Measurements from ENCODE around the gene RFX8.
"Not testable (repeated sequence)": the region's sequence is repeated elsewhere in the genome, so short reads cannot be mapped to it uniquely, and the experiment has no call there.

RFX8 gene

DNA sequence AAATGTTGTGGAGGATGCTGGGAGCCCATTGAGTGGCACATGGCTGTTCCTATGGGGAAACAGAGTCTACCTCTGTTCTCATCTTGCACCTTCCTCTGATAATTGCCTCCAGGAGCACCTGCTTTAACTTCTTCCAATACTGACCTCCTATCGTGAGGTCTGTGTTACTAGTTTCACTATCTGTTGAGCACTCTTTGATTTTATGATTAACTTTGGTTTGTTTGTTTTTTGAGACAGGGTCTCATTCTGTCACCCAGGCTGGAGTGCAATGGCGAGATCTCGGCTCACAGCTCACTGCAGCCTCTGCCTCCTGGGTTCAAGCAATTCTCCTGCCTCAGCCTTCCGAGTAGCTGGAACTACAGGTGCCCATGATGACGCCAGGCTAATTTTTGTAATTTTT, 12.1 kb upstream of the RFX8 start:
- in situ Hi-C loops (cut with HindIII; ENCODE audit: low sequenced_read_pairs), result no loop called here

GRCh38 chr2:101486258-101486701, 11.4 kb upstream of the RFX8 start:
- in situ Hi-C loops (cut with HindIII; ENCODE audit: low sequenced_read_pairs), result no loop called here

DNA sequence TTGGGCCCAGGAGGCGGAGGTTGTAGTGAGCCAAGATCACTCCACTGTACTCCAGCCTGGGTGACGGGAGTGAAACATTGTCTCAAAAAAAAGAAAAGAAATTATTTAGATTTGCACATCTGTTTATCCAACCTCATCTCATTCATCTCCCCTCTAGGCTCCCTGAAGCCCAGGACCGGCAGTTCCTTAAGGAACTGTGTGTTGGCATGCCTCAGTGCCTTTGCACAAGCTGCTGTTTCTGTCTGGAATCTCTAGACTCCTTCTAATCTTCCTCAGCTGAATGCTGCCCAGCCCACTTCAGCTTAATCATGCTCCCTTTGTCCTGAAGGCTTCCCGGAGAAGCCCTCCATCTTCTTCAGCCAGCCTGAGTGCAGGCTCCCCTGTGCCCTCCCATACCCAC, 10.9 kb upstream of the RFX8 start:
- in situ Hi-C loops (cut with HindIII; ENCODE audit: low sequenced_read_pairs), result no loop called here

DNA sequence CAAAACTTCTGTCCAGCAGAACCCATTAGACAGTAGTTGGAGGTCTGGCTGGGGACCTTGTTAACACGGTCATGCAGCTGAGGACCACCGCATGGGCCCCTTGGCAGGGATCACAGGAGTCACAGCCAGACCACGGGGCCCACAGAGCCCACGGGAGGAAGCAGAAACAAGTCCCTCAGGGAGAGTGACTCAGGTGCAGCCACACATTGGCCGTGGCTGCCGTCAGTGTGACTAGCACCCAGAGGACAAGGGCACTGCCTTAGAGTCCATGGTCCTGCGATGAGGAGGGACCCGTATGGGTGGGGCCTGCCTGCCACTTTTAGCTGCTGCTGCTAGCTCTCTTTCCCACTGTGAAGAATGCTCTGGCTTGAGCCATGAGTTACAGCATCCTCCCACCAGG, 5.9 kb upstream of the RFX8 start:
- in situ Hi-C loops (cut with HindIII; ENCODE audit: low sequenced_read_pairs), result no loop called here

DNA sequence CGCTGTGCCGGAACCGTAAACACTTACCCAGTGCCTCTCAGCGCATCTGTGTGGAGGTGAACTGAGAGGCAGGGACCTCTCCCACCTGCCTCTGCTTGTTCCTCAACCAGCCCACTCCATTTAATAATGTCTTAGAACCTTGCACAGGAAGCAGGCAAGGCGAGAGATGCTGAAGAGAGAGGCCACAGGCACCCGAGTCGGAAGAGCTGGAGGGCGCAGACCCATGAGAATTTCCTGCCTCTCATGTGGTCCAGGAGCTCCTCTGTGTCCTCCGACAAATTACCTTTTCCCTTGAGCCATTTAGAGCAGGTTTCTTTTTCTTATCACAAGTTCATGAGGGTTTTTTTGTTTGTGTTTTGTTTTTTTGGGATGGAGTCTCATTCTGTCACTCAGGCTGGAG, 4.9 kb upstream of the RFX8 start:
- in situ Hi-C loops (cut with HindIII; ENCODE audit: low sequenced_read_pairs), result no loop called here

DNA sequence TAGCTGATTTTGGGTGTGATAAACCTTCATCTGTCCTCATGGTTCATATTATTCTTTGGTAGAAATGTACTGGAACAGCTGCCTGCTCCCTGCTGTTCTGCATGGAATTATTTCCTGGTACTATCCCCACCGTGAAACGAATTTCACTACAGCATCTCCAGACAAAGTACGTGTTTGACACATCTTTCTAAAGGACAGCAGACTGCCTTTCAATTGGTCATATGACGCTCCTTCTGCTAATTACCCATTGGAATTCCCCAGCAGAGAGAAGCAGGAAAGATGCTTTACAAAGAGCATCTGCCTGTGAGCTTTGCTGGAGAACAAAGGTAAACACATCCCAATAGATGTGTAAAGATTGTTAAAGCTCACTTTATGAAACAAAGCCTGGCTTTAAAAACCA, 4.4 kb upstream of the RFX8 start:
- in situ Hi-C loops (cut with HindIII; ENCODE audit: low sequenced_read_pairs), result no loop called here

GRCh38 chr2:101478181-101479001, 3.5 kb upstream of the RFX8 start:
- in situ Hi-C loops (cut with HindIII; ENCODE audit: low sequenced_read_pairs), result no loop called here

DNA sequence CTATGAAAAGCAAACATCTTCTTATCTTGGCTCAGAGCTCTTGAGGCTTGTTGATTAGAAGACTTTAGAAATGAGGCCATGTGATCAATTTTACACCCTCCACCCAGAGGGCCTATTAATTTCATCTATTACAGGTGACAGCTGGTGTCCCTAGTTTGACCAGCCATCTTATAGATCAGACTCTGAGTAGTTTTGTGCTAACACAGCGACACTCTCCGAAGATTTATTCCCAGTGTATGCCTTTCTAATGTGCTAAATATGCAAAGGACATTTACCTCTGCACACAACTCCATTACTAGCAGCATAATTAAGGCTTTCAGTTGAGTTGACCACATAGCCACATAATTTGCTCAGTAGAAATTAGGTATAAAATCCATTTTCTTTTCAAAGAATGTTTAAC, 2.6 kb upstream of the RFX8 start:
- in situ Hi-C loops (cut with HindIII; ENCODE audit: low sequenced_read_pairs), result no loop called here

GRCh38 chr2:101476605-101477208, 1.8 kb upstream of the RFX8 start:
- in situ Hi-C loops (cut with HindIII; ENCODE audit: low sequenced_read_pairs), result no loop called here

GRCh38 chr2:101473911-101474701, 806 bp downstream of the RFX8 start:
- in situ Hi-C loops (cut with HindIII; ENCODE audit: low sequenced_read_pairs), result no loop called here

GRCh38 chr2:101473591-101473910, 1.4 kb downstream of the RFX8 start:
- in situ Hi-C loops (cut with HindIII; ENCODE audit: low sequenced_read_pairs), result no loop called here

GRCh38 chr2:101469863-101470262, 5.0 kb downstream of the RFX8 start:
- in situ Hi-C loops (cut with HindIII; ENCODE audit: low sequenced_read_pairs), result no loop called here

DNA sequence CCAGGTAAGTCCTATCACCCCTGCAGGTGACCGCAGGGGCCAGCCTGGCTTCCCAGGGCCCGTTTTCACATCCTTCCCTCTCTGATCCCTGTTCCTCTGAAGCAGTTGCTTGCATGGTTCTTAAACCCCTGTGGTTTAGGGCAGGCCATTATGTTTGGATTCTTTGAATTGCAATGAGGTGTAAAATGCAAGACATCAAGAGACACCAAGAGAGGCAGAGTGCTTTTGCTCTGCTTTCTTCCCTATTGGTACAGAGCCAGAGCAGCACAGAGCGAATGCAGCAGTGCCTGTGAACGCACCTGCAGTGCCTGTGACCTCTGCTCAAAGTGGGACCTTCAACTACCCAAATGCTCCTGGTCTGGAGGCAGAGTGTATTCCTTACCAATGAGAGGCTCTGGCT, 7.6 kb downstream of the RFX8 start:
- in situ Hi-C loops (cut with HindIII; ENCODE audit: low sequenced_read_pairs), result no loop called here

DNA sequence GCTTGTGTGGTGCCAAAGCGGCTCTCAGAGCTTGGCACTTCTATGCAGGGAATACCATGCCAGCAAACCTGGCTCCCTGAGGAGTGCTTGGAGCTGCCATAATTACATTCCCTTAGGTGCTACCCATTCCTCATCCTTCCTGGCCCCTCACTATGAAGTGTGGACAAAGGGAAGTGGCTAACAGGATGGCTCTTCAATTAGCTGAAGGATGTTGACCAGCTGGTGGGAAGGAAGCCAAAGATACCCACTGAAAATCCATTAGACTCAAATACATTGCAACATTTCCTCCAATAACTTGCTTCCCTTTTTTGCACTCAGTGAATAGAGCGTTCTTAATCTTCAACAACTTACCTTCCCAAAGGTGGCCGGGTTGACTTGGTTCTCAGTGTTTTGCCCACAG, 8.5 kb downstream of the RFX8 start:
- in situ Hi-C loops (cut with HindIII; ENCODE audit: low sequenced_read_pairs), result no loop called here

GRCh38 chr2:101464841-101465240, 10.1 kb downstream of the RFX8 start:
- in situ Hi-C loops (cut with HindIII; ENCODE audit: low sequenced_read_pairs), result no loop called here

DNA sequence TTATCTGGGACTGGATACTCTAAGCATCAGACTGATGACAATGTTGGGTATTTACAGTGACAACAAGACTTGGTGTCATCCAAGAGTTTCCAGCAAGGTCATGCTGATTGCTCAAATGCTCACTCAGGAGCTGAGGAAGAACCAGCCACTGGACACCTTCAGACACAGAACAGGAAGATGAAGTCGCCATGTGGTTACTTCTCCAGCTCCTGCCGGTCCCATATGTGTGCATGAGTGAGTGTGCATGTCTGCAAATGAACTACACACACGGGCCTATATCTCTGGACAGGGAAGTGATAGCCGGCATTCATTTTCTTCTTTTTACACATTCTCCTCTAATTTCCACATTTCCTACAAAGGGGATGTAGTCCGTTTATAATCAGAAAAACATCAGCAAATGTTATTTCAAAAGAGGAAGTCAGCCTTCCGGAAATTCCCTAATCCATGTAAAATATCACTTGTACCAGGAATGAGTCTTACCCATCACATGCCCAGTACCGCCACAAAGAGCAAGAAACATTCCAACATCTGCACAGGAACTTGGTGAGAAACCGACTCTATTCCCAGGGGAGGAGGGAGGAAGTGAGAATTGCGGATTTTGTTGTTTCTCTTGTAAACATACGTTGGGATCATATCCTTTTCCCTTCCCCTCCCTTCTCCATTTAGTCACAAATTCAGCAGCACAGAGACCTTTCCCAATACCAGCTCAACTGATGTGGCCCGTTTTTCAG, 10.8 kb downstream of the RFX8 start:
- in situ Hi-C loops (cut with HindIII; ENCODE audit: low sequenced_read_pairs), result no loop called here

DNA sequence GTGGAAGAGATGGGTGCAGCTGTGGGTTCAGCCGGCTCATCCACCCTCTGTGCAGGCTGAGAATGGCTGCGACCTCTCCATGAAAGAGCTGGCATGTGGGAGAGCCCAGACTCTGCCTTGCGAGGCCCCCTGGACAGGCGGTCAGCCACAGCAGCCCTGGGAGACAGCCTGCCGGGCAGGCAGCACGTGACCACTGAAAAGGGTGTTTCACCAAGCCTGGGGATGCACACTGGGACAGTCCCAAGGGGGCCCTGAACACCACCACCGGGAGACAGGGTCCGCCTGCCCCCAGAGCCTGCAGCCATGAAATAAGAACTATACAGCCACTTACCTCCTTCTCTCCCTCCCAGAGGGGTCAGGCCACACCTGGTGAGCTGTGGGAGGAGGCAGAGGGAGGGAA, 11.5 kb downstream of the RFX8 start:
- in situ Hi-C loops (cut with HindIII; ENCODE audit: low sequenced_read_pairs), result no loop called here

DNA sequence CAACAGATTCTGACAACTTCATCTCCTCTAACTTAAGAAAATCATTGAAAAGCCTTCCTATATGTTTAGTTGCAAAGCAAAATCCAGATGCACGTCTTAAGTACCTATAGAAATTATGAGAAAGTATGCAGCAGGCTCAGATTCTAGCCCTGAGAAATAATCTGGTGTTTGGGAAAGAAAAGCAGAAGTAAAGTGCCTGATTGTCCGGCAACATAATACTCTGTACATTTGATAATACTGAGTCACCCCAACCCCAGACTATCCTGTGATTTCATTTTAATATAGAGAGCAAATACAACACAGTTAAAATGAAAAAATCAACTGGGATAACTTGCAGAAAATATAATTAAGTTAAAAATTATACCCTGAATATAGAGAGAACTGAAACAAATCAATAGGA, 13.5 kb downstream of the RFX8 start:
- in situ Hi-C loops (cut with HindIII; ENCODE audit: low sequenced_read_pairs), result no loop called here

DNA sequence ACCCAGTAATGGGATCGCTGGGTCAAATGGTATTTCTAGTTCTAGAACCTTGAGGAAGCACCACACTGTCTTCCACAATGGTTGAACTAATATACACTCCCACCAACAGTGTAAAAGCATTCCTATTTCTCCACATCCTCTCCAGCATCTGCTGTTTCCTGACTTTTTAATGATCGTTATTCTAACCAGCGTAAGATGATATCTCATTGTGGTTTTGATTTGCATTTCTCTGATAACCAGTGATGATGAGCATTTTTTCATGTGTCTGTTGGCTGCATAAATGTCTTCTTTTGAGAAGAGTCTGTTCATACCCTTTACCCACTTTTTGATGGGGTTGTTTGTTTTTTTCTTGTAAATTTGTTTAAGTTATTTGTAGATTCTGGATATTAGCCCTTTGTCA, 20.5 kb downstream of the RFX8 start:
- in situ Hi-C loops (cut with HindIII; ENCODE audit: low sequenced_read_pairs), result not testable (repeated sequence)

DNA sequence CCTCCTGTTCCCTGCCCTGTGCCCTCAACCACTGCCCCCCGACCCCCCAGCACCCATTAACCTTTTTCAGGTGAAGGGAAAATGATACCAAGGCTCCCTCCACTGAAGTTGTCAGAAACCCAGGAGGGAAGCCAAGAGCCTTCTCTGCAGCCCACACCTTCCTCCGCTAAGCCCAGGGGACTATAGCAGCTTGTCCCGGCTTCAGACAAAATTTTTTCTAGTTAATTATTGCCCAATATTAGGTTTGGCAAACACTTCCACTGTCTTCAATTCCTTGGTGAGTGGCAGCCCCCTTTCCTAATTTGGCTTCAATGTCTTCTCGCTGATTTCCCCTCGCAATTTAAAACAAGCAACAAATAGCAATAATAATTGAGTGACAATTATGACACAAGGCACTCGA, 23.9 kb downstream of the RFX8 start:
- in situ Hi-C loops (cut with HindIII; ENCODE audit: low sequenced_read_pairs), result no loop called here

DNA sequence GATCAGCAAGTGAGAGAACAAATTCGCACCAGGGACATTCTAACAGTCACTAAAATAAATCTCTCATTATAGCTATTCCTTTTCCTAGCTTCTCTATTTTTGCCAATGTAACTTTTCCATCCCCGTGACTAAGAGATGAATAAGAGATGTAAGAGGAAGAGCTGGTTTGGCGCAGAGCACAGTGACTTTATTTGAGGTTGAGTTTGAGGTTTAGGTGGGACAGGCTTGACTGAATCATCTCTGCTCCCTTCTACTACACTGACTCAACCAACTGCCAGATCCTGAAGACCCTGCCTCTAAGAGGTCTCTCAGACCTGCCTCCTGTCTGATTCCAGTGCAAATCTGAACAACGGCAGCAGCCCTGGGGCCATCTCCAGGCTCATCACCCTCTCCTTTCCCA, 28.0 kb downstream of the RFX8 start:
- in situ Hi-C loops (cut with HindIII; ENCODE audit: low sequenced_read_pairs), result no loop called here

All from DLD1 (cell line).